Liver (tissue), 9 donors: ENCODE measurements around the gene ALAS1. TPM values are rescaled to one million over a fixed set of nuclear protein-coding genes. Genes with fewer than 3 reads are reported as not detected.

ENCODE experiments used
- DNase-seq: peaks from one replicate; pipeline ENCODE4 v3.0.0-alpha.2; 2017; ENCODE audit warnings: low spot score
- H3K27ac ChIP-seq, 2 donors: one replicate each; pipeline ENCODE4 v1.7.0; 2013; ENCODE audit warnings: inconsistent platforms in 2 of 2, low read length in 2 of 2, control low read depth in 1 of 2, low read depth in 1 of 2, mild to moderate bottlenecking in 1 of 2
- H3K27me3 ChIP-seq, 4 donors: one replicate each; pipeline versions ENCODE4 v1.6.1 to v1.7.0; 2013; ENCODE audit warnings: low read length in 3 of 4, inconsistent platforms in 1 of 4, mild to moderate bottlenecking in 1 of 4, moderate library complexity in 1 of 4; ENCODE audit not compliant: control insufficient read depth in 4 of 4, insufficient read depth in 4 of 4
- H3K36me3 ChIP-seq, 4 donors: one replicate each; pipeline versions ENCODE4 v1.6.1 to v1.7.0; 2013; ENCODE audit warnings: low read length in 3 of 4, mild to moderate bottlenecking in 3 of 4, low read depth in 1 of 4, moderate library complexity in 1 of 4; ENCODE audit not compliant: control insufficient read depth in 4 of 4, insufficient read depth in 3 of 4
- H3K4me1 ChIP-seq, 4 donors: one replicate each; pipeline versions ENCODE4 v1.6.1 to v1.7.0; 2013; ENCODE audit warnings: low read length in 3 of 4, mild to moderate bottlenecking in 3 of 4, moderate library complexity in 1 of 4; ENCODE audit not compliant: control insufficient read depth in 4 of 4, insufficient read depth in 4 of 4
- H3K4me3 ChIP-seq, 3 donors: one replicate each; pipeline versions ENCODE4 v1.6.1 to v1.7.0; 2013; ENCODE audit warnings: low read length in 3 of 3, control low read depth in 1 of 3, low read depth in 1 of 3, mild to moderate bottlenecking in 1 of 3
- H3K9ac ChIP-seq, 2 donors: one replicate each; pipeline ENCODE4 v1.7.0; 2013; ENCODE audit warnings: low read length in 2 of 2, mild to moderate bottlenecking in 2 of 2, moderate library complexity in 2 of 2, control low read depth in 1 of 2, low read depth in 1 of 2
- H3K9me3 ChIP-seq, 4 donors: one replicate each; pipeline versions ENCODE4 v1.6.1 to v1.7.0; 2013; ENCODE audit warnings: low read length in 3 of 4; ENCODE audit not compliant: control insufficient read depth in 4 of 4
- FOXA2 ChIP-seq: IDR thresholded peaks from 2 replicates; pipeline ENCODE4 v1.6.1; 2016; ENCODE audit warnings: antibody characterized with exemption
- GABPA ChIP-seq, 2 donors: IDR thresholded peaks in 1 of 2; conservative IDR thresholded peaks in 1 of 2; 2 replicates each; pipeline ENCODE4 v1.6.1; 2016; ENCODE audit warnings: antibody characterized with exemption in 2 of 2, mild to moderate bottlenecking in 1 of 2, moderate library complexity in 1 of 2
- HNF4A ChIP-seq, 2 donors: conservative IDR thresholded peaks; 2 replicates each; pipeline ENCODE4 v1.6.1; 2016; ENCODE audit warnings: antibody characterized with exemption in 2 of 2, mild to moderate bottlenecking in 2 of 2
- HNF4G ChIP-seq: IDR thresholded peaks from 2 replicates; pipeline ENCODE4 v1.6.1; 2016; ENCODE audit warnings: antibody characterized with exemption
- JUND ChIP-seq, 2 donors: IDR thresholded peaks; 2 replicates each; pipeline ENCODE4 v1.6.1; 2016; ENCODE audit warnings: antibody characterized with exemption in 2 of 2
- NR2F2 ChIP-seq: IDR thresholded peaks from 2 replicates; pipeline ENCODE4 v1.6.1; 2016; ENCODE audit warnings: antibody characterized with exemption
- REST ChIP-seq: IDR thresholded peaks from 2 replicates; pipeline ENCODE4 v1.6.1; 2016; ENCODE audit warnings: antibody characterized with exemption, mild to moderate bottlenecking
- RXRA ChIP-seq, 2 donors: IDR thresholded peaks; 2 replicates each; pipeline ENCODE4 v1.6.1; 2017 to 2018; ENCODE audit warnings: antibody characterized with exemption in 2 of 2, mild to moderate bottlenecking in 1 of 2
- SP1 ChIP-seq: IDR thresholded peaks from 2 replicates; pipeline ENCODE4 v1.6.1; 2018; ENCODE audit warnings: antibody characterized with exemption, mild to moderate bottlenecking
- ZBTB33 ChIP-seq: IDR thresholded peaks from 2 replicates; pipeline ENCODE4 v1.6.1; 2016; ENCODE audit warnings: antibody characterized with exemption
- WGBS: extraction: QIAGEN DNeasy Blood & Tissue Kit; methylation state at CpG from one replicate; pipeline ENCODE4 v1.1.7; 2013; 5-methylcytosine and 5-hydroxymethylcytosine counted together
- polyA plus RNA-seq, 2 donors: library from polyadenylated mRNA; stranded (reverse) in 1 of 2; unstranded in 1 of 2; fragments of 200-250 nt in 1 of 2; fragments of >200 nt in 1 of 2; fragmentation: Nextera tagmentation in 1 of 2; extraction: Ambion mirVana in 1 of 2; gene quantifications; one replicate each; pipeline versions ENCODE4 v1.2.1 to v1.2.3, GENCODE V29; 2013 to 2015
- total RNA-seq, 2 donors: library from RNA; depleted of rRNA; stranded (reverse); fragments of >200 nt; gene quantifications; one replicate each; pipeline ENCODE4 v1.2.3, GENCODE V29; 2014
- TF ChIP-seq, protein P1 (sequence below): IDR thresholded peaks from 2 replicates; pipeline ENCODE4 v1.6.1; 2016; ENCODE audit warnings: antibody characterized with exemption
- TF ChIP-seq, protein P2 (sequence below): IDR thresholded peaks from 2 replicates; pipeline ENCODE4 v1.6.1; 2016; ENCODE audit warnings: antibody characterized with exemption
- donor health status: healthy.
- donor health status: healthy.
- donor health status: healthy.
- donor health status: healthy.
- donor health status: healthy.

ALAS1 gene
- total and polyA plus RNA-seq, 4 donors: 32.3 to 421 (median 137) TPM

DNA sequence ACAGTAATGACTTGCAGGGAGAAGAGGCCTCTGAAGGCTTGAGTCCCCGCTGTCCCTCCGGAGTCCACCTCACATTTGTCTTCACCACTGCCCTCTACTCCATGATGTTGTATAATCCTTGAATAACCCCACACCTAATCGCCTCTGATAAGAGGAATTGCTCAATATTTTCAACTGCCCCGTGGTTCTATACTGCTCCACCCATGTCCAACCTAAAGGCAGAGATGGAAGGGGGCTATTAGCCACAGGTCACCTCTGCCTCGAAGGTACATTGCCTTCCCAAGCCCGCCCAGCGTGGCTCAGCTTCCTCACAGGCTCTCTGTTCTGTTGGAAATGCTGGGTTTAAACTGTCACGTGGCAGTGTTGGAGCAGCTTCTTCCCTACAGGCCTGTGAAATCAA lies 15.0 kb downstream of the ALAS1 start:
- DNase-seq: no peak

GRCh38 chr3:52213901-52214300 lies 15.9 kb downstream of the ALAS1 start:
- Histone ChIP-seq H3K36me3 (peaks cover 19 to 55% (median 49%) of the 10 kb centered on the region in 4 donors), H3K9me3 (no peaks in the 10 kb centered on the region), H3K9ac (no peak overlapping the region), H3K4me1 (peaks cover 3 to 59% (median 35%) of the 10 kb centered on the region in 4 donors), H3K27me3 (no peaks in the 10 kb centered on the region), H3K4me3 (no peak overlapping the region), H3K27ac (no peak overlapping the region)
- DNase-seq: no peak
- TF ChIP-seq JUND (IDR thresholded peaks at IDR 0.05) (no peak), HNF4A (conservative IDR thresholded peaks at IDR 0.05) (no peak), FOXA2 (no peak), NR2F2 (no peak), REST (no peak), GABPA (IDR thresholded peaks at IDR 0.05 in 1 of 2, conservative IDR thresholded peaks at IDR 0.05 in 1 of 2) (no peak), SP1 (no peak)
- TF ChIP-seq, protein P1, sequence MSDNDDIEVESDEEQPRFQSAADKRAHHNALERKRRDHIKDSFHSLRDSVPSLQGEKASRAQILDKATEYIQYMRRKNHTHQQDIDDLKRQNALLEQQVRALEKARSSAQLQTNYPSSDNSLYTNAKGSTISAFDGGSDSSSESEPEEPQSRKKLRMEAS: no peak

More for the DNA sequence above, 15.0 kb downstream of the ALAS1 start:
- peak in 1 of 2 donors; percentile 23 for TF ChIP-seq RXRA (IDR thresholded peaks at IDR 0.05)
- TF ChIP-seq, protein P1: no peak
- TF ChIP-seq ZBTB33: no peak
- 58% methylated on average over 8 of the region's 8 CpGs for WGBS
- H3K4me3 ChIP-seq: no peak overlapping the region
- H3K9ac ChIP-seq: no peak overlapping the region
- H3K9me3 ChIP-seq: no peaks in the 10 kb centered on the region
- H3K36me3 ChIP-seq: peaks cover 19 to 64% (median 58%) of the 10 kb centered on the region in 4 donors
- peaks cover 3 to 66% (median 41%) of the 10 kb centered on the region in 4 donors for H3K4me1 ChIP-seq
- no peaks in the 10 kb centered on the region for H3K27me3 ChIP-seq
- H3K27ac ChIP-seq: peak overlapping the region; percentile 5 to 23

- H3K36me3 ChIP-seq: peaks cover 17 to 43% (median 41%) of the 10 kb centered on the region in 4 donors
- H3K27ac ChIP-seq: peak overlapping the region in 1 of 2 donors; percentile 43
- TF ChIP-seq HNF4G (no peak), NR2F2 (no peak), RXRA (IDR thresholded peaks at IDR 0.05) (no peak)
- TF ChIP-seq, protein P2, sequence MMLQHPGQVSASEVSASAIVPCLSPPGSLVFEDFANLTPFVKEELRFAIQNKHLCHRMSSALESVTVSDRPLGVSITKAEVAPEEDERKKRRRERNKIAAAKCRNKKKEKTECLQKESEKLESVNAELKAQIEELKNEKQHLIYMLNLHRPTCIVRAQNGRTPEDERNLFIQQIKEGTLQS: no peak
- peaks cover 0 to 46% (median 23%) of the 10 kb centered on the region in 4 donors for H3K4me1 ChIP-seq
- no peaks in the 10 kb centered on the region for H3K27me3 ChIP-seq
- H3K9me3 ChIP-seq: no peaks in the 10 kb centered on the region
- no peak overlapping the region for H3K4me3 ChIP-seq
- no peak overlapping the region for H3K9ac ChIP-seq
- WGBS: 93% methylated on average over 7 of the region's 7 CpGs
- DNase-seq: no peak
Measured at GRCh38 chr3:52215351-52215750, 17.4 kb downstream of the ALAS1 start.
